ENCODE results near the gene ZNF416. TPM values are rescaled to one million over a fixed set of nuclear protein-coding genes. Genes with fewer than 3 reads are reported as not detected.

ZNF416 gene
- total RNA-seq, 3 donors from 2014 or later (not counting 1 experiment from before 2014, with no cell fraction given), result 1.7 to 5.3 (median 3.3) TPM

GRCh38 chr19:57537953-57538547 is 40.7 kb downstream of the ZNF416 start:
- no peak for ATAC-seq
- Histone ChIP-seq H3K4me1 (ENCODE audit: control insufficient read depth, insufficient read depth, low read length) (no peaks in the 10 kb centered on the region), H3K4me3 (ENCODE audit: low read length) (no peak overlapping the region), H3K9me3 (ENCODE audit: control insufficient read depth, insufficient read depth, low read length) (peaks cover 82% of the 10 kb centered on the region), H3K27me3 (ENCODE audit: control insufficient read depth, insufficient read depth, low read length) (no peaks in the 10 kb centered on the region), H3K27ac (ENCODE audit: low read length) (no peak overlapping the region), H3K36me3 (ENCODE audit: control insufficient read depth, insufficient read depth, low read length) (peaks cover 58% of the 10 kb centered on the region)
- H3K4me1 Mint-ChIP-seq, result peaks cover 0 to 10% of the 10 kb centered on the region in 2 donors
- WGBS (ENCODE audit: insufficient coverage), result 100% methylated on average over 1 of the region's 7 CpGs
- H3K9me3 Mint-ChIP-seq, result peaks cover 26 to 37% of the 10 kb centered on the region in 2 donors
- peaks cover 73% of the 10 kb centered on the region for H3K36me3 Mint-ChIP-seq
- no peak for DNase-seq
- intact Hi-C loops (cut with micrococcal nuclease), result no loop called here
- no peak overlapping the region for H3K27ac Mint-ChIP-seq
- TF ChIP-seq CTCF (IDR thresholded peaks at IDR 0.05), result no peak
- H3K27me3 Mint-ChIP-seq (ENCODE audit: low read depth in 2 of 2), result no peaks in the 10 kb centered on the region
- no peak overlapping the region for H3K4me3 Mint-ChIP-seq

- H3K9me3 ChIP-seq (ENCODE audit: control insufficient read depth, insufficient read depth, low read length), result peaks cover 13% of the 10 kb centered on the region
- Mint-ChIP-seq H3K36me3 (peaks cover 13% of the 10 kb centered on the region), H3K4me3 (peak within 1 kb of the TSS; percentile 95), H3K27ac (peak within 1 kb of the TSS; percentile 90 to 96), H3K4me1 (peaks cover 23 to 26% of the 10 kb centered on the region in 2 donors), H3K9me3 (peaks cover 0 to 4% of the 10 kb centered on the region in 2 donors), H3K27me3 (ENCODE audit: low read depth in 2 of 2) (no peaks in the 10 kb centered on the region)
- H3K4me3 ChIP-seq (ENCODE audit: low read length), result peak within 1 kb of the TSS; percentile 89
- DNase-seq, result peak; percentile 82 to 94
- H3K4me1 ChIP-seq (ENCODE audit: control insufficient read depth, insufficient read depth, low read length), result peaks cover 13% of the 10 kb centered on the region
- intact Hi-C loops (cut with micrococcal nuclease), result loop anchor here (1.0 kb wide), 4 partner anchors 28 to 51 kb away; partner anchors contain the start of genes ZNF416, ZNF419, ZNF772 and ZNF773
- H3K27me3 ChIP-seq (ENCODE audit: control insufficient read depth, insufficient read depth, low read length), result no peaks in the 10 kb centered on the region
- no peak for TF ChIP-seq CTCF (IDR thresholded peaks at IDR 0.05)
- peak within 1 kb of the TSS; percentile 81 for H3K27ac ChIP-seq (ENCODE audit: low read length)
- peak; percentile 98 to 99 (median 99) for ATAC-seq
- WGBS (ENCODE audit: insufficient coverage), result under 1% methylated on average over 64 of the region's 64 CpGs
- H3K36me3 ChIP-seq (ENCODE audit: control insufficient read depth, insufficient read depth, low read length), result peaks cover 14% of the 10 kb centered on the region
These were observed 51.4 kb downstream of the ZNF416 start, which contains the start of gene ZNF549 for GRCh38 chr19:57527136-57527881. Gene ZNF549, plus strand, starts transcription at chr19:57527356. Its CDS starts 218 bp downstream, at chr19:57527574.

Other genes starting within 250 kb of the ZNF416 start
- gene ZNF304, start 227.6 kb downstream of the ZNF416 start, total RNA-seq, result 10 to 100 TPM in 1 of 3 donors, 1 to 10 TPM in 2; 6.6 to 10.7 (median 9.2) TPM
- gene TRAPPC2B, start 215.4 kb downstream of the ZNF416 start, total RNA-seq, result 10 to 100 TPM in 2 of 3 donors, 1 to 10 TPM in 1; 7.4 to 15.6 (median 13.7) TPM
- 1 to 10 TPM in 1 of 3 donors, under 1 TPM in 2; 0.48 to 1.2 (median 0.92) TPM for gene ZNF547, start 215.4 kb downstream of the ZNF416 start, total RNA-seq
- gene ZNF548, start 189.1 kb downstream of the ZNF416 start, total RNA-seq, result 100 to 1,000 TPM in 1 of 3 donors, 10 to 100 TPM in 2; 75.5 to 104 (median 96.9) TPM
- gene ZNF17, start 167.8 kb downstream of the ZNF416 start, total RNA-seq, result 10 to 100 TPM; 13.0 to 15.0 (median 13.3) TPM
- gene ZNF749, start 143.6 kb downstream of the ZNF416 start, total RNA-seq, result 1 to 10 TPM; 7.0 to 9.8 (median 7.8) TPM
- gene VN1R1, start 121.8 kb downstream of the ZNF416 start, total RNA-seq, result under 1 TPM in 1 of 3 donors, not detected in 2; 0.40 TPM
- 1 to 10 TPM; 1.3 to 3.5 (median 1.4) TPM for gene ZNF772, start 101.3 kb downstream of the ZNF416 start, total RNA-seq
- gene ZNF419, start 91.2 kb downstream of the ZNF416 start, total RNA-seq, result 10 to 100 TPM in 1 of 3 donors, 1 to 10 TPM in 2; 5.9 to 11.3 (median 8.5) TPM
- gene ZNF773, start 79.0 kb downstream of the ZNF416 start, total RNA-seq, result 10 to 100 TPM in 2 of 3 donors, 1 to 10 TPM in 1; 4.3 to 10.2 (median 10.2) TPM
- 10 to 100 TPM in 1 of 3 donors, 1 to 10 TPM in 2; 7.1 to 12.1 (median 8.6) TPM for gene ZNF549, start 51.6 kb downstream of the ZNF416 start, total RNA-seq
- 10 to 100 TPM; 11.2 to 12.5 (median 12.1) TPM for gene ZNF550, start 19.0 kb downstream of the ZNF416 start, total RNA-seq
- gene ZIK1, start 5.2 kb upstream of the ZNF416 start, total RNA-seq, result 1 to 10 TPM; 2.7 to 8.2 (median 6.5) TPM
- gene ZNF530, start 21.0 kb upstream of the ZNF416 start, total RNA-seq, result 1 to 10 TPM; 5.1 to 8.0 (median 5.6) TPM
- gene ZNF134, start 35.3 kb upstream of the ZNF416 start, total RNA-seq, result 10 to 100 TPM; 18.5 to 22.0 (median 20.5) TPM
- 10 to 100 TPM; 33.7 to 47.0 (median 36.9) TPM for gene ZNF211, start 54.3 kb upstream of the ZNF416 start, total RNA-seq
- gene ZSCAN4, start 90.0 kb upstream of the ZNF416 start, total RNA-seq, result not detected
- 10 to 100 TPM in 1 of 3 donors, 1 to 10 TPM in 2; 5.6 to 12.9 (median 7.9) TPM for gene ZNF551, start 103.1 kb upstream of the ZNF416 start, total RNA-seq
- gene ZNF154, start 130.3 kb upstream of the ZNF416 start, total RNA-seq, result 10 to 100 TPM in 1 of 3 donors, 1 to 10 TPM in 2; 4.2 to 21.6 (median 9.5) TPM
- gene ZNF671, start 148.7 kb upstream of the ZNF416 start, total RNA-seq, result 10 to 100 TPM; 11.1 to 12.9 (median 11.9) TPM
- 10 to 100 TPM; 10.5 to 19.2 (median 18.7) TPM for gene ZNF776, start 167.9 kb upstream of the ZNF416 start, total RNA-seq
- gene ZNF586, start 190.8 kb upstream of the ZNF416 start, total RNA-seq, result 10 to 100 TPM; 24.0 to 33.3 (median 28.2) TPM
- 10 to 100 TPM; 13.0 to 14.5 (median 14.3) TPM for gene ZNF552, start 236.0 kb upstream of the ZNF416 start, total RNA-seq